ENCODE measurements around the gene TLR3.

The TLR3 gene

GRCh38 chr4:186068581-186069348, at the start of gene TLR3:
TSS of gene TLR3 (plus strand) at chr4:186069156. CDS start at chr4:186076620, 7,464 bp downstream.
- DNase-seq (ENCODE audit: low read depth): peak; percentile 15
- peak within 1 kb of the TSS; percentile 50 for H3K4me3 ChIP-seq (ENCODE audit: low read length)
- TF ChIP-seq CTCF (IDR thresholded peaks at IDR 0.05; ENCODE audit: insufficient read depth, low read depth, low read length, missing control alignments): no peak

- DNase-seq (ENCODE audit: low read depth): no peak
- H3K4me3 ChIP-seq (ENCODE audit: low read length): no peak overlapping the region
- no peak for TF ChIP-seq CTCF (IDR thresholded peaks at IDR 0.05; ENCODE audit: insufficient read depth, low read depth, low read length, missing control alignments)
Observed at GRCh38 chr4:186019269-186019668, 49.7 kb upstream of the TLR3 start.

- TF ChIP-seq CTCF (IDR thresholded peaks at IDR 0.05; ENCODE audit: insufficient read depth, low read depth, low read length, missing control alignments): no peak
- no peak overlapping the region for H3K4me3 ChIP-seq (ENCODE audit: low read length)
- DNase-seq (ENCODE audit: low read depth): no peak
Observed at GRCh38 chr4:186020106-186020792, 48.7 kb upstream of the TLR3 start.

DNA sequence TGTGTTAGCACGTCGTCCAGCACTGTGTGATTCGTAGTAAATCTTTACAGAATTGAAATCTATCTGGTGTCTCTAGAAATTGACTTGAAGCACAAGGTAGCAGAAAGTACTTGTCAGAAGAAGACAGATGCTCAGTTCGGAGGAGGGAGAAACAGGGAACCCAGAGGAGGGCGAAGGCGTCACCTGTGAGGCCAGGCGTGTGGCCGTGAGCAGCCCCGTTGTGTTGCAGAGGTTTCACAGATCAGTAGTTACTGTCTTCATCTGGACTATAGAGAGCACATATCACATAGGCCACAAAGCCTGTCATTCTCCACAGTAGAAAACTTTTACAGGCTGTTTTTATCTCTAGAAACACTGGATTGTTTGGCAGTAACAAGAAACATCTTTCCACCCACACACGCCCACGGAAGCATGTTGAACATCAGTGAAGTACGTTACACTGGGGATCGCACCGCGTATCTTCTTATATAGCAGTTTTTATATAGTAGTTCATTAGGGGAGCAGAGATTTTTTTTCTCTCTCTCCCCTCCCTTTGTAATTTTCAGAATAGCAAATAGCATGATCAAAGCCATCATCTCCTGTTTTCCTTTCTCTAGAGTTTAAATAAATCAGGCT, 48.1 kb upstream of the TLR3 start:
- no peak for DNase-seq (ENCODE audit: low read depth)
- TF ChIP-seq CTCF (IDR thresholded peaks at IDR 0.05; ENCODE audit: insufficient read depth, low read depth, low read length, missing control alignments): no peak
- no peak overlapping the region for H3K4me3 ChIP-seq (ENCODE audit: low read length)

- peak; percentile 37 for DNase-seq (ENCODE audit: low read depth)
- TF ChIP-seq CTCF (IDR thresholded peaks at IDR 0.05; ENCODE audit: insufficient read depth, low read depth, low read length, missing control alignments): peak; percentile 96
- H3K4me3 ChIP-seq (ENCODE audit: low read length): no peak overlapping the region
Observed at GRCh38 chr4:186021461-186022167, 47.3 kb upstream of the TLR3 start.

DNA sequence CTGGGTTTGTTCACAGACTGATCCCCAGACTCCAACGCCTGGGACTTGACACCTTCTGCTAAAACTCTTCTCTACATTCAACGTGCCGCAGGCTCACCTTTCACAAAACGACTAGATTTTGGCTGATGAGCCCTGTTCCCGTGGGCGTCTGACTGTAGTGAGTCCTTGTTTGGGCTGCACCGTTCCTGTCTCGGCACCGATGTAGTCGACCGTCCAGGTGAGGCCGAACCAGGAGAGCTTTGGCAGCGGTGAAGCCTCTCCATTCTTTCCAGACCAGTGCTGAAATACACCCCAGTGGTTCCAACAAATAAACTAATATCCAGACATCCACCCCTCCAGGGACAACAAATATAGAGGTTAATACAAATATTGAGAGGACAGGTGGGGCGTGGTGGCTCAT, 45.0 kb upstream of the TLR3 start:
- DNase-seq (ENCODE audit: low read depth): no peak
- TF ChIP-seq CTCF (IDR thresholded peaks at IDR 0.05; ENCODE audit: insufficient read depth, low read depth, low read length, missing control alignments): no peak
- H3K4me3 ChIP-seq (ENCODE audit: low read length): no peak overlapping the region
